OCI-LY1 (cell line): ENCODE measurements around the gene PPP2R2B.

ENCODE experiments used
- H2AFZ ChIP-seq: fragments of 200-600 bp; sonication (generic), shearing (Covaris generic); 2 replicates; pipeline ENCODE4 v1.6.0; 2014; ENCODE audit warnings: antibody characterized with exemption, mild to moderate bottlenecking, low read length
- H3F3A ChIP-seq: fragments of 200-600 bp; sonication (generic), shearing (Covaris generic); 2 replicates; pipeline ENCODE4 v1.6.0; 2014; ENCODE audit warnings: mild to moderate bottlenecking, antibody characterized with exemption, low read length, moderate library complexity; ENCODE audit not compliant: insufficient read depth
- H3K27ac ChIP-seq: fragments of 200-600 bp; sonication (generic); 2 replicates; pipeline ENCODE4 v1.5.1; 2014; ENCODE audit warnings: low read length, mixed run types, mild to moderate bottlenecking, low read depth; ENCODE audit not compliant: poor library complexity, severe bottlenecking
- H3K27me3 ChIP-seq: fragments of 200-600 bp; sonication (generic); 2 replicates; pipeline ENCODE4 v1.6.0; 2014; ENCODE audit warnings: antibody characterized with exemption, mild to moderate bottlenecking, low read length, moderate library complexity; ENCODE audit not compliant: insufficient read depth
- H3K36me3 ChIP-seq: fragments of 200-600 bp; sonication (generic); 2 replicates; pipeline ENCODE4 v1.6.1; 2014; ENCODE audit warnings: mild to moderate bottlenecking, antibody characterized with exemption, low read length, moderate library complexity, mixed read lengths; ENCODE audit not compliant: insufficient read depth
- H3K4me1 ChIP-seq: fragments of 200-600 bp; sonication (generic); 2 replicates; pipeline ENCODE4 v1.5.1; 2014; ENCODE audit warnings: mild to moderate bottlenecking, low read length, moderate library complexity; ENCODE audit not compliant: insufficient read depth, severe bottlenecking
- H3K4me2 ChIP-seq: fragments of 200-600 bp; sonication (generic), shearing (Covaris generic); 2 replicates; pipeline ENCODE4 v1.6.1; 2014; ENCODE audit warnings: low read length
- H3K4me3 ChIP-seq: fragments of 200-600 bp; sonication (generic); 2 replicates; pipeline ENCODE4 v1.5.1; 2014; ENCODE audit warnings: low read length, low read depth, mild to moderate bottlenecking, mixed read lengths; ENCODE audit not compliant: poor library complexity, severe bottlenecking
- H3K79me2 ChIP-seq: fragments of 200-600 bp; shearing (Covaris generic); 2 replicates; pipeline ENCODE4 v1.6.1; 2016; ENCODE audit warnings: mixed run types, low read length, mixed read lengths; ENCODE audit not compliant: insufficient read depth
- H3K9ac ChIP-seq: fragments of 200-600 bp; sonication (generic), shearing (Covaris generic); 2 replicates; pipeline ENCODE4 v1.6.1; 2014; ENCODE audit warnings: mild to moderate bottlenecking, low read length, mixed read lengths
- H3K9me2 ChIP-seq: fragments of 200-600 bp; sonication (generic), shearing (Covaris generic); 2 replicates; pipeline ENCODE4 v1.6.1; 2014; ENCODE audit warnings: low read depth, mild to moderate bottlenecking, low read length, mixed read lengths
- H3K9me3 ChIP-seq: fragments of 200-600 bp; shearing (Covaris generic); 2 replicates; pipeline ENCODE4 v1.6.1; 2014; ENCODE audit warnings: low read length, mixed read lengths
- H4K20me1 ChIP-seq: fragments of 200-600 bp; sonication (generic), shearing (Covaris generic); 2 replicates; pipeline ENCODE4 v1.6.0; 2016; ENCODE audit warnings: mild to moderate bottlenecking, low read length; ENCODE audit not compliant: insufficient read depth
- CTCF ChIP-seq: fragments of 200-600 bp; sonication (generic), shearing (Covaris generic); IDR thresholded peaks from 2 replicates; pipeline ENCODE4 v1.5.1; 2017; ENCODE audit warnings: mild to moderate bottlenecking, antibody characterized with exemption, low read length, moderate library complexity, mixed read lengths
- EZH2 ChIP-seq: fragments of 200-600 bp; sonication (generic), shearing (Covaris generic); IDR thresholded peaks from 2 replicates; pipeline ENCODE4 v1.8.0; 2017; ENCODE audit warnings: borderline replicate concordance, mixed run types, mild to moderate bottlenecking, antibody characterized with exemption, low read length, moderate library complexity, mixed read lengths

PPP2R2B gene

GRCh38 chr5:146607659-146608332, 270.8 kb downstream of the PPP2R2B start:
- no peak overlapping the region for H3K4me2 ChIP-seq
- no peak overlapping the region for H3K4me3 ChIP-seq
- no peaks in the 10 kb centered on the region for H3K9me3 ChIP-seq
- H3K4me1 ChIP-seq = no peaks in the 10 kb centered on the region
- H2AFZ ChIP-seq = no peak overlapping the region
- H3K36me3 ChIP-seq = no peaks in the 10 kb centered on the region
- no peaks in the 10 kb centered on the region for H3K9me2 ChIP-seq
- no peak overlapping the region for H3K9ac ChIP-seq
- H3K27ac ChIP-seq = no peak overlapping the region
- no peaks in the 10 kb centered on the region for H4K20me1 ChIP-seq
- TF ChIP-seq EZH2 = no peak
- H3K79me2 ChIP-seq = no peaks in the 10 kb centered on the region
- no peaks in the 10 kb centered on the region for H3F3A ChIP-seq
- no peaks in the 10 kb centered on the region for H3K27me3 ChIP-seq

GRCh38 chr5:146606893-146607292, 271.7 kb downstream of the PPP2R2B start:
- no peaks in the 10 kb centered on the region for H3K79me2 ChIP-seq
- no peak overlapping the region for H2AFZ ChIP-seq
- H3K9me2 ChIP-seq = no peaks in the 10 kb centered on the region
- no peak for TF ChIP-seq CTCF
- TF ChIP-seq EZH2 = no peak
- no peak overlapping the region for H3K27ac ChIP-seq
- H3K36me3 ChIP-seq = no peaks in the 10 kb centered on the region
- no peaks in the 10 kb centered on the region for H3K27me3 ChIP-seq
- H4K20me1 ChIP-seq = no peaks in the 10 kb centered on the region
- no peak overlapping the region for H3K4me2 ChIP-seq
- no peak overlapping the region for H3K9ac ChIP-seq
- H3F3A ChIP-seq = no peaks in the 10 kb centered on the region
- H3K4me1 ChIP-seq = no peaks in the 10 kb centered on the region
- no peak overlapping the region for H3K4me3 ChIP-seq
- H3K9me3 ChIP-seq = no peaks in the 10 kb centered on the region

- H4K20me1 ChIP-seq = no peaks in the 10 kb centered on the region
- H3K36me3 ChIP-seq = no peaks in the 10 kb centered on the region
- H3K27ac ChIP-seq = no peak overlapping the region
- H3K4me1 ChIP-seq = no peaks in the 10 kb centered on the region
- no peaks in the 10 kb centered on the region for H3K9me3 ChIP-seq
- no peaks in the 10 kb centered on the region for H3K27me3 ChIP-seq
- no peak overlapping the region for H3K9ac ChIP-seq
- no peaks in the 10 kb centered on the region for H3K9me2 ChIP-seq
- no peaks in the 10 kb centered on the region for H3F3A ChIP-seq
- H2AFZ ChIP-seq = no peak overlapping the region
- H3K79me2 ChIP-seq = no peaks in the 10 kb centered on the region
- H3K4me3 ChIP-seq = no peak overlapping the region
- no peak overlapping the region for H3K4me2 ChIP-seq
- TF ChIP-seq CTCF (no peak), EZH2 (no peak)
Observed at GRCh38 chr5:146600376-146600775, 278.2 kb downstream of the PPP2R2B start.

- Histone ChIP-seq H3K79me2 (no peaks in the 10 kb centered on the region), H3K9me2 (no peaks in the 10 kb centered on the region), H3K27me3 (no peaks in the 10 kb centered on the region), H3K4me2 (no peak overlapping the region), H2AFZ (no peak overlapping the region), H4K20me1 (no peaks in the 10 kb centered on the region), H3K9me3 (no peaks in the 10 kb centered on the region), H3K4me1 (no peaks in the 10 kb centered on the region), H3K27ac (no peak overlapping the region), H3F3A (no peaks in the 10 kb centered on the region), H3K36me3 (no peaks in the 10 kb centered on the region), H3K4me3 (no peak overlapping the region), H3K9ac (no peak overlapping the region)
- TF ChIP-seq CTCF (no peak), EZH2 (no peak)
Observed at GRCh38 chr5:146599261-146599660, 279.3 kb downstream of the PPP2R2B start.
